ENCODE data around the gene TRAK2.
A peak's percentile ranks its signal among the peaks of the same experiment; 100 is the strongest.

TRAK2 gene

DNA sequence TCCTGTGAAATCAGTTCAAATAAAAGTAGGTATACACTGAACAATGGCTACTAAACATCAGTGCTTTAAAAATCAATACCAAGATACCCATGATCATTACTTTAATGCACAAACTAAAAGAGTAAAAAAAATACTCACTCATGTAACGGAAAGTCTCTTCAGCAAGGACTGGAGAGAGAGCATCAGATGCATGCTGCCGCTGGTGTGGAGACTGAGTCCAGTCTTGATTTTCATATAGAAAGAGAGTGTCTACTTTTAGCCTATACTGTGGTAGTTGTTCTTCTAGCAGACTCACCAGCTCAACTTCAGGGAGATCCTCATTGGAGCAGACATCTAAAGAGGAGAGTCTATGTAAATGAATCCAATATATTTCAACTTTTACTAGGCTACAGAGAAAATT lies 44.0 kb downstream of the TRAK2 start:
- H3K4me3 ChIP-seq (replicated peaks; ENCODE audit: low read depth, low read length), result no peak overlapping the region
- DNase-seq (ENCODE audit: extremely low read depth, low read depth), result no peak
- no peak for TF ChIP-seq CTCF (IDR thresholded peaks at IDR 0.05; ENCODE audit: low read depth, low read length, missing control alignments)

GRCh38 chr2:201406077-201406662 lies 45.1 kb downstream of the TRAK2 start:
- peak; percentile 56 for DNase-seq (ENCODE audit: extremely low read depth, low read depth)
- no peak overlapping the region for H3K4me3 ChIP-seq (replicated peaks; ENCODE audit: low read depth, low read length)
- no peak for TF ChIP-seq CTCF (IDR thresholded peaks at IDR 0.05; ENCODE audit: low read depth, low read length, missing control alignments)

DNA sequence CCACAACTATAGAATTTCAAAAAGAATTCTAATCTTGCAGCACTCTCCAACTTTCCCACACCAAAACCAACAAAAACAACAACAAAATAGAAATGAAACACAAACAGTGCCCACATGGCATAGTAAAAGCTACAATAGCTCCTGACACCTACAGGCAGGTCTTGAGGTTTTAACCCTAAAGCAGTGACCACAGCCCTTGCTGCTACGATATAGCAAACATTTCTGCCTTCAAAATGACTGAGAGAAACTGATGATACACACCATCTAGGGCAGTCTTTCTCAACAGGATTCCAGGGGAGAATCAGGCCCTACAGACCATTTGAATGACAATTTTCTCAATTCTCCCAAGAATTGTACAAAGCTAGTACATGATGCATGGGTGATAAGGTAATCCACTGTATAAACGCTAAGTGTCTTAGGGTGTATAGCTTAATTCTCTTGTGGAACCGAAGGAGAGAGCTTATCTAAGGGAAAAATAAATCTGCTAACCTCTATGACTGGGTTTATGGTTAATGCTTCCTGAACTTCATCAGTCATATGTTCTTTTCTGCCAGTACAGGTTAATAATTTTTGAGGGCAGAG lies 46.5 kb downstream of the TRAK2 start:
- DNase-seq (ENCODE audit: extremely low read depth, low read depth), result no peak
- no peak for TF ChIP-seq CTCF (IDR thresholded peaks at IDR 0.05; ENCODE audit: low read depth, low read length, missing control alignments)
- H3K4me3 ChIP-seq (replicated peaks; ENCODE audit: low read depth, low read length), result no peak overlapping the region

- no peak for DNase-seq (ENCODE audit: extremely low read depth, low read depth)
- no peak for TF ChIP-seq CTCF (IDR thresholded peaks at IDR 0.05; ENCODE audit: low read depth, low read length, missing control alignments)
- H3K4me3 ChIP-seq (replicated peaks; ENCODE audit: low read depth, low read length), result no peak overlapping the region
These were observed 47.4 kb downstream of the TRAK2 start for GRCh38 chr2:201403880-201404279.

- no peak for TF ChIP-seq CTCF (IDR thresholded peaks at IDR 0.05; ENCODE audit: low read depth, low read length, missing control alignments)
- DNase-seq (ENCODE audit: extremely low read depth, low read depth), result no peak
- H3K4me3 ChIP-seq (replicated peaks; ENCODE audit: low read depth, low read length), result no peak overlapping the region
These were observed 48.4 kb downstream of the TRAK2 start for GRCh38 chr2:201402651-201403562.

DNA sequence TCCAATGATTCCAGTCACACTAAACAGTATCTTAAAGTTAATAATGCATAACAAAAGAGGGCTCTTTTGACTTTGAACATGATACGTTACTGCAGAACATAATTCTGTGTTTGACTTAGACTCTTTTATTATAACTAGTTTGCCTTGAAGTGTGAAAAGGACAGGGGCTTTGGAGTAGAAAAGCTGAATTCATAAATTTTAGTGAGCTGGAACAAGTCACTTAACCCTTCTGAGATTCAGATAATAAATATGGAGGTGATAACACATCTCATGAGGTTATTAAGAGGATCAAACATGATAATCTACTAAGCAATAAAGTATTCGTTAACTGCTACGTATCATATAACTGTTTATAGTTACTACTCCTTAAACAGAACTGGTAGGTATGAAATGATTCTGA lies 49.4 kb downstream of the TRAK2 start:
- DNase-seq (ENCODE audit: extremely low read depth, low read depth), result no peak
- H3K4me3 ChIP-seq (replicated peaks; ENCODE audit: low read depth, low read length), result no peak overlapping the region

More for the DNA sequence above, 49.4 kb downstream of the TRAK2 start:
- no peak for TF ChIP-seq CTCF (IDR thresholded peaks at IDR 0.05; ENCODE audit: low read depth, low read length, missing control alignments)

All from HFF-Myc (cell line).